WTC11 (cell line): ENCODE results near the gene PPP2R2C. TPM values are rescaled to one million over a fixed set of nuclear protein-coding genes. Genes with fewer than 3 reads are reported as not detected.

Experiments
- ATAC-seq: fragments of 200-7000 bp; cut with Tn5 transposase; 2 replicates; pipeline ENCODE4 v1.10.0; 2021; ENCODE audit warnings: mild to moderate bottlenecking, moderate library complexity
- CTCF ChIA-PET: fragments of 300-600 bp; sonication (Branson Sonifier 250); formaldehyde crosslinking; loops from one replicate; lab custom pipeline; 2021; ENCODE audit warnings: antibody characterized with exemption; lab: Charles Lee
- POLR2A ChIA-PET: fragments of 350-600 bp; sonication (Branson Sonifier 250); formaldehyde crosslinking; loops from one replicate; lab custom pipeline; 2021; ENCODE audit warnings: antibody characterized with exemption; lab: Charles Lee
- DNase-seq: peaks from one replicate; pipeline ENCODE4 v3.0.0; 2021; ENCODE audit warnings: low spot score
- H3K27ac Mint-ChIP-seq: 2 replicates; pipeline ENCODE4 v1.8.0; 2021; ENCODE audit warnings: mixed read lengths
- H3K27me3 Mint-ChIP-seq: 2 replicates; pipeline ENCODE4 v1.8.0; 2021; ENCODE audit warnings: low read depth, mild to moderate bottlenecking, moderate library complexity, mixed read lengths
- H3K36me3 Mint-ChIP-seq: 2 replicates; pipeline ENCODE4 v1.8.0; 2021; ENCODE audit warnings: mixed read lengths
- H3K4me1 Mint-ChIP-seq: 2 replicates; pipeline ENCODE4 v1.8.0; 2022; ENCODE audit warnings: mixed read lengths
- H3K4me3 Mint-ChIP-seq: 2 replicates; pipeline ENCODE4 v1.8.0; 2021; ENCODE audit warnings: mild to moderate bottlenecking, moderate library complexity, mixed read lengths
- H3K9me3 Mint-ChIP-seq: 2 replicates; pipeline ENCODE4 v1.8.0; 2021; ENCODE audit warnings: mixed read lengths
- ELF4 ChIP-seq: sonication (generic); formaldehyde crosslinking; IDR thresholded peaks from 2 replicates; pipeline ENCODE4 v1.8.1; 2022; ENCODE audit warnings: low read depth, mild to moderate bottlenecking, moderate library complexity, missing genetic modification reagents
- JAZF1 ChIP-seq: fragments of 250-450 bp; sonication (Bioruptor Pico); IDR thresholded peaks from 2 replicates; pipeline ENCODE4 v1.9.0; 2021; ENCODE audit warnings: moderate library complexity, mild to moderate bottlenecking, inconsistent platforms
- NFATC4 ChIP-seq: fragments of 250-450 bp; sonication (Bioruptor Pico); IDR thresholded peaks from 2 replicates; pipeline ENCODE4 v1.9.0; 2021; ENCODE audit warnings: mild to moderate bottlenecking
- NFYB ChIP-seq: sonication (generic); formaldehyde crosslinking; conservative IDR thresholded peaks from 2 replicates; pipeline ENCODE4 v1.8.0; 2022; ENCODE audit warnings: low read depth, missing genetic modification reagents
- TP53 ChIP-seq: sonication (generic); formaldehyde crosslinking; IDR thresholded peaks from 2 replicates; pipeline ENCODE4 v1.8.1; 2023; ENCODE audit warnings: mild to moderate bottlenecking, missing genetic modification reagents
- total RNA-seq: library from RNA; stranded (reverse); gene quantifications from 3 replicates; pipeline ENCODE4 v1.2.3, GENCODE V29; 2021
- TF ChIP-seq, protein P1 (sequence below): sonication (generic); formaldehyde crosslinking; IDR thresholded peaks from 2 replicates; pipeline ENCODE4 v1.8.0; 2022; ENCODE audit warnings: mild to moderate bottlenecking, missing genetic modification reagents
- TF ChIP-seq, protein P2 (sequence below): sonication (generic); formaldehyde crosslinking; IDR thresholded peaks from 2 replicates; pipeline ENCODE4 v1.8.1; 2023; ENCODE audit warnings: mild to moderate bottlenecking, missing genetic modification reagents
- TF ChIP-seq, protein P3 (sequence below): sonication (generic); formaldehyde crosslinking; IDR thresholded peaks from 2 replicates; pipeline ENCODE4 v1.8.0; 2023; ENCODE audit warnings: missing genetic modification reagents, mild to moderate bottlenecking, borderline replicate concordance
- TF ChIP-seq, protein P4 (sequence below): fragments of 200-600 bp; IDR thresholded peaks from 2 replicates; pipeline ENCODE4 v1.8.0; 2022; ENCODE audit warnings: antibody characterized with exemption
- TF ChIP-seq, protein P5 (sequence below): fragments of 250-450 bp; sonication (Bioruptor Pico); IDR thresholded peaks from 2 replicates; pipeline ENCODE4 v1.9.0; 2021; ENCODE audit warnings: mild to moderate bottlenecking

Gene PPP2R2C
- total RNA-seq, 1 experiment from 2014 or later: 11.5 TPM

DNA sequence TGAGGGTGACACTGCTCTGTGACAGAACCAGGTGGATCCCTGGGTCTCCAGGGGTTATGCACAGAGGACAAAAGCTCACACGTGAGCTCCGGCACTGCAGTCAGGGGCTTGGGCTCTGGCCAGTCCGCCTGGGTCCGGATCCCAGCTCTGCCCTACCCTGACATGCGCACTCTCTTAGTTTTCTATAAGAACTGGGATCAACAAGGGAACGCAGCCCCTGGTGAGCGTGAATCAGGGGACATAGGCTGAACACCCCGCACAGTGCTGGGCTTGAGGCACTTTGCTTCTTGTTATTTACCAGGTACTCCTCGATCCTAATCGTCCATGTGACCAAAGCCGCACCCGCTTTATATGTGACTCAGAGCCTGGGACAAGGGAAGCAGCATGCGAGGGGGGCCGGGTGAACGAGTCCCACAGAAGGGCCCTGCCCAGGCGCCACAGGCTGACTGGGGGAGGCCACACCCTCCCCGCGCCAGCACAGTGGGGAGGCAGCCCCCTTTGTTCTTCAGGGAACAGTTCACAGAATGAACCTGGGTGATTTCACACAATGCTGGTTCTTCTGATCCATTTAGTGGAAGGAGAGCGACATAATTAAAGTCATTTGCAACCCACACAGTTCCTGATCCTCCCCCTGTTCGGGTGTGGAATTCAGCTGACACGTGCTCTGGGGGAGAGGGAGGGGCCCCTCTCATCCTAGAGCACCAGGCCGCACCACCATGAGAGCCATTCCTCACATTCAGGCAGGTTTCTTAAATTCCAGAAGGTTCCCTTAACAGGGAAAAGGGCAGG lies 147.2 kb downstream of the PPP2R2C start:
- H3K27ac Mint-ChIP-seq: no peak overlapping the region
- TF ChIP-seq, protein P1, sequence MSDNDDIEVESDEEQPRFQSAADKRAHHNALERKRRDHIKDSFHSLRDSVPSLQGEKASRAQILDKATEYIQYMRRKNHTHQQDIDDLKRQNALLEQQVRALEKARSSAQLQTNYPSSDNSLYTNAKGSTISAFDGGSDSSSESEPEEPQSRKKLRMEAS (CRISPR knock-in tag): no peak
- TF ChIP-seq, protein P2, sequence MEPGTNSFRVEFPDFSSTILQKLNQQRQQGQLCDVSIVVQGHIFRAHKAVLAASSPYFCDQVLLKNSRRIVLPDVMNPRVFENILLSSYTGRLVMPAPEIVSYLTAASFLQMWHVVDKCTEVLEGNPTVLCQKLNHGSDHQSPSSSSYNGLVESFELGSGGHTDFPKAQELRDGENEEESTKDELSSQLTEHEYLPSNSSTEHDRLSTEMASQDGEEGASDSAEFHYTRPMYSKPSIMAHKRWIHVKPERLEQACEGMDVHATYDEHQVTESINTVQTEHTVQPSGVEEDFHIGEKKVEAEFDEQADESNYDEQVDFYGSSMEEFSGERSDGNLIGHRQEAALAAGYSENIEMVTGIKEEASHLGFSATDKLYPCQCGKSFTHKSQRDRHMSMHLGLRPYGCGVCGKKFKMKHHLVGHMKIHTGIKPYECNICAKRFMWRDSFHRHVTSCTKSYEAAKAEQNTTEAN (CRISPR knock-in tag): no peak
- TF ChIP-seq ELF4 (no peak), TP53 (no peak), NFYB (CRISPR knock-in tag) (no peak), NFATC4 (no peak)
- TF ChIP-seq, protein P3, sequence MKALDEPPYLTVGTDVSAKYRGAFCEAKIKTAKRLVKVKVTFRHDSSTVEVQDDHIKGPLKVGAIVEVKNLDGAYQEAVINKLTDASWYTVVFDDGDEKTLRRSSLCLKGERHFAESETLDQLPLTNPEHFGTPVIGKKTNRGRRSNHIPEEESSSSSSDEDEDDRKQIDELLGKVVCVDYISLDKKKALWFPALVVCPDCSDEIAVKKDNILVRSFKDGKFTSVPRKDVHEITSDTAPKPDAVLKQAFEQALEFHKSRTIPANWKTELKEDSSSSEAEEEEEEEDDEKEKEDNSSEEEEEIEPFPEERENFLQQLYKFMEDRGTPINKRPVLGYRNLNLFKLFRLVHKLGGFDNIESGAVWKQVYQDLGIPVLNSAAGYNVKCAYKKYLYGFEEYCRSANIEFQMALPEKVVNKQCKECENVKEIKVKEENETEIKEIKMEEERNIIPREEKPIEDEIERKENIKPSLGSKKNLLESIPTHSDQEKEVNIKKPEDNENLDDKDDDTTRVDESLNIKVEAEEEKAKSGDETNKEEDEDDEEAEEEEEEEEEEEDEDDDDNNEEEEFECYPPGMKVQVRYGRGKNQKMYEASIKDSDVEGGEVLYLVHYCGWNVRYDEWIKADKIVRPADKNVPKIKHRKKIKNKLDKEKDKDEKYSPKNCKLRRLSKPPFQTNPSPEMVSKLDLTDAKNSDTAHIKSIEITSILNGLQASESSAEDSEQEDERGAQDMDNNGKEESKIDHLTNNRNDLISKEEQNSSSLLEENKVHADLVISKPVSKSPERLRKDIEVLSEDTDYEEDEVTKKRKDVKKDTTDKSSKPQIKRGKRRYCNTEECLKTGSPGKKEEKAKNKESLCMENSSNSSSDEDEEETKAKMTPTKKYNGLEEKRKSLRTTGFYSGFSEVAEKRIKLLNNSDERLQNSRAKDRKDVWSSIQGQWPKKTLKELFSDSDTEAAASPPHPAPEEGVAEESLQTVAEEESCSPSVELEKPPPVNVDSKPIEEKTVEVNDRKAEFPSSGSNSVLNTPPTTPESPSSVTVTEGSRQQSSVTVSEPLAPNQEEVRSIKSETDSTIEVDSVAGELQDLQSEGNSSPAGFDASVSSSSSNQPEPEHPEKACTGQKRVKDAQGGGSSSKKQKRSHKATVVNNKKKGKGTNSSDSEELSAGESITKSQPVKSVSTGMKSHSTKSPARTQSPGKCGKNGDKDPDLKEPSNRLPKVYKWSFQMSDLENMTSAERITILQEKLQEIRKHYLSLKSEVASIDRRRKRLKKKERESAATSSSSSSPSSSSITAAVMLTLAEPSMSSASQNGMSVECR: no peak
- TF ChIP-seq, protein P4, sequence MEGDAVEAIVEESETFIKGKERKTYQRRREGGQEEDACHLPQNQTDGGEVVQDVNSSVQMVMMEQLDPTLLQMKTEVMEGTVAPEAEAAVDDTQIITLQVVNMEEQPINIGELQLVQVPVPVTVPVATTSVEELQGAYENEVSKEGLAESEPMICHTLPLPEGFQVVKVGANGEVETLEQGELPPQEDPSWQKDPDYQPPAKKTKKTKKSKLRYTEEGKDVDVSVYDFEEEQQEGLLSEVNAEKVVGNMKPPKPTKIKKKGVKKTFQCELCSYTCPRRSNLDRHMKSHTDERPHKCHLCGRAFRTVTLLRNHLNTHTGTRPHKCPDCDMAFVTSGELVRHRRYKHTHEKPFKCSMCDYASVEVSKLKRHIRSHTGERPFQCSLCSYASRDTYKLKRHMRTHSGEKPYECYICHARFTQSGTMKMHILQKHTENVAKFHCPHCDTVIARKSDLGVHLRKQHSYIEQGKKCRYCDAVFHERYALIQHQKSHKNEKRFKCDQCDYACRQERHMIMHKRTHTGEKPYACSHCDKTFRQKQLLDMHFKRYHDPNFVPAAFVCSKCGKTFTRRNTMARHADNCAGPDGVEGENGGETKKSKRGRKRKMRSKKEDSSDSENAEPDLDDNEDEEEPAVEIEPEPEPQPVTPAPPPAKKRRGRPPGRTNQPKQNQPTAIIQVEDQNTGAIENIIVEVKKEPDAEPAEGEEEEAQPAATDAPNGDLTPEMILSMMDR: no peak
- ATAC-seq (no peak), DNase-seq (no peak)
- H3K4me3 Mint-ChIP-seq: no peak overlapping the region
- H3K36me3 Mint-ChIP-seq: 0 out of 2 replicates have a peak, but pooled peaks cover 2% of the 10 kb centered on the region
- no peaks in the 10 kb centered on the region for H3K27me3 Mint-ChIP-seq
- ChIA-PET CTCF (interaction anchor here (0.7 to 15.7 kb wide), 4 partner anchors 8 to 78 kb away, joined by 3 to 713 read pairs (median 6); partner anchors contain the start of gene WFS1), POLR2A (no interaction called here)
- H3K9me3 Mint-ChIP-seq: 0 out of 2 replicates have a peak, but pooled peaks cover 3% of the 10 kb centered on the region
- H3K4me1 Mint-ChIP-seq: 0 out of 2 replicates have a peak, but pooled peaks cover 3% of the 10 kb centered on the region

DNA sequence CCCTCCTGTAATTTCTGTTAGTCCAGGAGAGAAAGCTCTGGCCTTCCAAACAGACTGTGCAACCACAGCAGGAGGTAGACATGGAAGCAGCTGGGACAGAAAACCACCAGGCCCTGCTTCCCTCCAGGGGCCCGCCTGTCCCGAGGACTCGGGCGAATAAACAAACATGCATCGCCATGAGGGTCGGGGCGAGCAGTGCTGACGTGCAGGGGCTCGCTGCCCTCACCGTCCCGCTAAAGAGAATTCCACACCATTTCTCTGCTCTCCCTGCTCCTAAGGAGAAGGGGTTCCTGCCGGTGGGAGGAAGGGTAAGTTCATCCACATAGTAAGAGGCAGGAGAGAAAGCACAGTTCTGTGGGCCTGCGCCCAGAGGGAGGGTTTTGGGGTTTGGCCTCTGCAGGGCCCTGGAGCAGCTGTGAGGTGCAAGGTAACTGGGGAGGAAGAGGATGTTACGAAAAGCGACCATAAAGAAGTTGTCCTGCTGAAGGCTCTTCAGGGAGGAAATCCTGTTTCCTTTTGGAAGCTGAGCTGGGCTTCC lies 147.9 kb downstream of the PPP2R2C start:
- H3K27ac Mint-ChIP-seq: no peak overlapping the region

More for the DNA sequence above, 147.9 kb downstream of the PPP2R2C start:
- POLR2A ChIA-PET: no interaction called here
- 0 out of 2 replicates have a peak, but pooled peaks cover 3% of the 10 kb centered on the region for H3K9me3 Mint-ChIP-seq
- ATAC-seq: no peak
- H3K4me1 Mint-ChIP-seq: 0 out of 2 replicates have a peak, but pooled peaks cover 3% of the 10 kb centered on the region
- H3K36me3 Mint-ChIP-seq: 0 out of 2 replicates have a peak, but pooled peaks cover 2% of the 10 kb centered on the region
- CTCF ChIA-PET: interaction anchor here (0.7 to 15.7 kb wide), 4 partner anchors 9 to 79 kb away, joined by 3 to 713 read pairs (median 6); partner anchors contain the start of gene WFS1
- no peak for DNase-seq
- no peak overlapping the region for H3K4me3 Mint-ChIP-seq
- TF ChIP-seq, protein P5, sequence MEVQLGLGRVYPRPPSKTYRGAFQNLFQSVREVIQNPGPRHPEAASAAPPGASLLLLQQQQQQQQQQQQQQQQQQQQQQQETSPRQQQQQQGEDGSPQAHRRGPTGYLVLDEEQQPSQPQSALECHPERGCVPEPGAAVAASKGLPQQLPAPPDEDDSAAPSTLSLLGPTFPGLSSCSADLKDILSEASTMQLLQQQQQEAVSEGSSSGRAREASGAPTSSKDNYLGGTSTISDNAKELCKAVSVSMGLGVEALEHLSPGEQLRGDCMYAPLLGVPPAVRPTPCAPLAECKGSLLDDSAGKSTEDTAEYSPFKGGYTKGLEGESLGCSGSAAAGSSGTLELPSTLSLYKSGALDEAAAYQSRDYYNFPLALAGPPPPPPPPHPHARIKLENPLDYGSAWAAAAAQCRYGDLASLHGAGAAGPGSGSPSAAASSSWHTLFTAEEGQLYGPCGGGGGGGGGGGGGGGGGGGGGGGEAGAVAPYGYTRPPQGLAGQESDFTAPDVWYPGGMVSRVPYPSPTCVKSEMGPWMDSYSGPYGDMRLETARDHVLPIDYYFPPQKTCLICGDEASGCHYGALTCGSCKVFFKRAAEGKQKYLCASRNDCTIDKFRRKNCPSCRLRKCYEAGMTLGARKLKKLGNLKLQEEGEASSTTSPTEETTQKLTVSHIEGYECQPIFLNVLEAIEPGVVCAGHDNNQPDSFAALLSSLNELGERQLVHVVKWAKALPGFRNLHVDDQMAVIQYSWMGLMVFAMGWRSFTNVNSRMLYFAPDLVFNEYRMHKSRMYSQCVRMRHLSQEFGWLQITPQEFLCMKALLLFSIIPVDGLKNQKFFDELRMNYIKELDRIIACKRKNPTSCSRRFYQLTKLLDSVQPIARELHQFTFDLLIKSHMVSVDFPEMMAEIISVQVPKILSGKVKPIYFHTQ: no peak
- TF ChIP-seq JAZF1 (CRISPR knock-in tag): no peak
- no peaks in the 10 kb centered on the region for H3K27me3 Mint-ChIP-seq
